ENCODE measurements around the gene THSD7A.

DNA sequence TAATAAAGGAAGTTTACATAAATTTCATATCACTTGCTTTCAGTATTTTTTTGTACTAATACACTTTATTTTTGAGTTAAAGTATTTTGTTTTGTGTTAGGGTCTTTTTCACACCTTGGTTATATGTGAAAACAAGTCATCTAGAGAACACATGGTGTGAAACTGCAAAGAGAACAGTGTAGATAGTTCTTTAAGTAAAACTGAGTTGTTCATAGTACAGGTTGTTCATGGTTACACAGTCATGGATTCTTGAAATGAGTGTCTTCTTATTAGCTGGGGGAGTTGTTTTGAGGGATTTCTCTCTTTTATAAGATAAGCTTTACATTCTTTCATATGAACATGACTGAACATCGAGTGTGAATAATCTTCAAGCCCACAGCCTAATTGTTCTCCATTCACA is 244.2 kb downstream of the THSD7A start:
- TF ChIP-seq POLR2AphosphoS5 (IDR thresholded peaks at IDR 0.05; ENCODE audit: borderline replicate concordance, low read depth, low read length): no peak
- TF ChIP-seq EZH2 (IDR thresholded peaks at IDR 0.05): no peak
- no peak for TF ChIP-seq FOXP2 (optimal IDR thresholded peaks at IDR 0.05; ENCODE audit: control extremely low read depth, extremely low read length, insufficient read depth)

Measured in SK-N-MC (cell line).